ENCODE results near the gene PSMG3. TPM values are rescaled to one million over a fixed set of nuclear protein-coding genes. Genes with fewer than 3 reads are reported as not detected.

The PSMG3 gene
- total RNA-seq, 1 experiment from 2014 or later = 87.9 TPM

GRCh38 chr7:1580422-1581030 lies 10.7 kb upstream of the PSMG3 start:
- no peak for DNase-seq (ENCODE audit: low read depth)

- peak; percentile 52 for DNase-seq (ENCODE audit: low read depth)
These were observed 9.9 kb upstream of the PSMG3 start for GRCh38 chr7:1579481-1580421.

- DNase-seq (ENCODE audit: low read depth) = no peak
These were observed 8.7 kb upstream of the PSMG3 start for GRCh38 chr7:1578513-1578912.

- no peak for DNase-seq (ENCODE audit: low read depth)
These were observed 6.9 kb upstream of the PSMG3 start for GRCh38 chr7:1576521-1577253.

GRCh38 chr7:1575809-1576208 lies 6.0 kb upstream of the PSMG3 start:
- DNase-seq (ENCODE audit: low read depth) = no peak

- DNase-seq (ENCODE audit: low read depth) = no peak
These were observed 2.4 kb upstream of the PSMG3 start for GRCh38 chr7:1572111-1572822.

- no peak for DNase-seq (ENCODE audit: low read depth)
These were observed 396 bp downstream of the PSMG3 start for GRCh38 chr7:1569440-1569832.

GRCh38 chr7:1569016-1569415 lies 816 bp downstream of the PSMG3 start:
- DNase-seq (ENCODE audit: low read depth) = peak; percentile 82

- peak; percentile 99 for DNase-seq (ENCODE audit: low read depth)
These were observed 1.8 kb downstream of the PSMG3 start for GRCh38 chr7:1567896-1568510.

GRCh38 chr7:1567049-1567771 lies 2.6 kb downstream of the PSMG3 start:
- peak; percentile 81 for DNase-seq (ENCODE audit: low read depth)

- DNase-seq (ENCODE audit: low read depth) = no peak
These were observed 3.2 kb downstream of the PSMG3 start for GRCh38 chr7:1566687-1567048.

GRCh38 chr7:1564603-1565022 lies 5.2 kb downstream of the PSMG3 start:
- DNase-seq (ENCODE audit: low read depth) = no peak

- DNase-seq (ENCODE audit: low read depth) = no peak
These were observed 5.7 kb downstream of the PSMG3 start for GRCh38 chr7:1563981-1564602.

GRCh38 chr7:1562597-1563051 lies 7.2 kb downstream of the PSMG3 start:
- DNase-seq (ENCODE audit: low read depth) = no peak

GRCh38 chr7:1562116-1562515 lies 7.7 kb downstream of the PSMG3 start:
- DNase-seq (ENCODE audit: low read depth) = no peak

- no peak for DNase-seq (ENCODE audit: low read depth)
These were observed 8.5 kb downstream of the PSMG3 start for GRCh38 chr7:1561036-1561940.

- no peak for DNase-seq (ENCODE audit: low read depth)
These were observed 9.2 kb downstream of the PSMG3 start for GRCh38 chr7:1560620-1561031.

GRCh38 chr7:1559626-1560590 lies 9.9 kb downstream of the PSMG3 start:
- no peak for DNase-seq (ENCODE audit: low read depth)
